Measurements from ENCODE around the gene RTL10.

GRCh38 chr22:19857382-19857781 is 2.7 kb upstream of the RTL10 start:
- TF ChIP-seq CTCF (IDR thresholded peaks at IDR 0.05; ENCODE audit: poor library complexity) (no peak), EZH2 (IDR thresholded peaks at IDR 0.05; ENCODE audit: borderline replicate concordance) (no peak)
